ENCODE data around the gene OR6N2.

The OR6N2 gene, protein sequence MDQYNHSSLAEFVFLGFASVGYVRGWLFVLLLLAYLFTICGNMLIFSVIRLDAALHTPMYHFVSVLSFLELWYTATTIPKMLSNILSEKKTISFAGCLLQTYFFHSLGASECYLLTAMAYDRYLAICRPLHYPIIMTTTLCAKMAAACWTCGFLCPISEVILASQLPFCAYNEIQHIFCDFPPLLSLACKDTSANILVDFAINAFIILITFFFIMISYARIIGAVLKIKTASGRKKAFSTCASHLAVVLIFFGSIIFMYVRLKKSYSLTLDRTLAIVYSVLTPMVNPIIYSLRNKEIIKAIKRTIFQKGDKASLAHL

DNA sequence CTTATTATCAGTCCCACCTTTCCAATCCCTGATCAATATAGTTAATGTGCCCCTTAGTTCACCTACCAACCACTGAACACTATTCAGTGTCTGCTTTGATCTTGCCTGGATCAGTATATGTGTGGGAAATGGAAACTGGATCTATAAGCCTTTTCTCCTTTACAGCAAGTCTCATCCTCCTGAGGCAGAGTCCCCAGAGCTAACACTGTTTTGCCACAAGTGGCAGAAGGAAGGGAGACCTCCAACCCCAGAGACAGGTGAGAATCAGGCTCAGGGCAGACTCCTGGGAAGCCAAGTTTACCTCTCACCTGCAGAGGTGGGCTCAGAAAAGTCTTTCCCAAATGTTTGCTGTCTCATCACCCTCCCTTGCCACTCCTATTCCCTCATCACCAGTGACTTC lies at the start of gene OR6N2:
Gene OR6N2 (minus strand): TSS at position 101 of the 400 bp plus-strand sequence. CDS start 3,569 bp downstream, outside the sequence.
- DNase-seq (ENCODE audit: low spot score): no peak

DNA sequence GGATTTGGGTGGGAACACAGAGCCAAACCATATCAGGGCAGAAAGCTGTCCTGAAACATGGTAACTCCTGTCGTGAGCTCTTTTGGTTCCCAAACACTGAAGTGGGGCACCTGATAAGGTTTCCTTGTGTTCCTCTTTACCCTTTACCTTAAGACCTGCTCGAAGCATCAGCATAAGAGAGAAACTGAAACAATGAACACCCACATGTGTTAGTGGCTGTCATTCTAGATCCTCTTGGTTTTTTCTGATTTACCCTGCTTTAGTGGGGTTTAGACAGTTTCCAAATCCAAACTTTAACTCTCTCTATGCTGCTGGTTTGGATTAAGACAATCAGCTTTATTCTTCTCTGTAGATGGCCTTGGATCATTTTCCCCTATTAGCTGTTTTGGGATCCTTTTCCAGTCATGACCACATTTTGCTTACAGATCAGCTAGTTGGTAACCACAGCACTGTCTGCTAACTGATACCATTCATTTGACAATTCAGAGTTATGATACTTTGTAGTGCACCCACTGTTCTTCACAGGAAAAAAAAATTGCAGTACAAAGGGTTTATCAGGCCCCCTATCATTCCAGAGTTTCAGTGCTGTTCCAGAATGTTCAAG lies 49.2 kb upstream of the OR6N2 start:
- no peak for DNase-seq (ENCODE audit: low spot score)

DNA sequence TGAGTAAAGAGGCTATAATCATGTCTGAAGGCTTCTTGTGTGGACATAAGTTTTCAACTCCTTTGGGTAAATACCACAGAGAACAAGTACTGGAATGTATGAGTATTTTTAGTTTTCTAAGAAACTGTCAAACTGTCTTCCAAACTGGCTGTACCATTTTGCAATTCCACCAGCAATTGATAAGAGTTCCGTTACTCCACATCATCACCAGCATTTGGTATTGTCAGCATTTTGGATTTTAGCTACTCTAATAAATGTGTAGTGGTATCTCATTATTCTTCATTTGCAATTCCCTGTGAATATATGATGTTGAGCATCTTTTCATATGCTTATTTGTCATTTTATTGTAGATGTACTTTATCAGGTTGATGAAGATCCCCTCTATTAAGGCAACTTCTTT lies 40.7 kb upstream of the OR6N2 start:
- no peak for DNase-seq (ENCODE audit: low spot score)

DNA sequence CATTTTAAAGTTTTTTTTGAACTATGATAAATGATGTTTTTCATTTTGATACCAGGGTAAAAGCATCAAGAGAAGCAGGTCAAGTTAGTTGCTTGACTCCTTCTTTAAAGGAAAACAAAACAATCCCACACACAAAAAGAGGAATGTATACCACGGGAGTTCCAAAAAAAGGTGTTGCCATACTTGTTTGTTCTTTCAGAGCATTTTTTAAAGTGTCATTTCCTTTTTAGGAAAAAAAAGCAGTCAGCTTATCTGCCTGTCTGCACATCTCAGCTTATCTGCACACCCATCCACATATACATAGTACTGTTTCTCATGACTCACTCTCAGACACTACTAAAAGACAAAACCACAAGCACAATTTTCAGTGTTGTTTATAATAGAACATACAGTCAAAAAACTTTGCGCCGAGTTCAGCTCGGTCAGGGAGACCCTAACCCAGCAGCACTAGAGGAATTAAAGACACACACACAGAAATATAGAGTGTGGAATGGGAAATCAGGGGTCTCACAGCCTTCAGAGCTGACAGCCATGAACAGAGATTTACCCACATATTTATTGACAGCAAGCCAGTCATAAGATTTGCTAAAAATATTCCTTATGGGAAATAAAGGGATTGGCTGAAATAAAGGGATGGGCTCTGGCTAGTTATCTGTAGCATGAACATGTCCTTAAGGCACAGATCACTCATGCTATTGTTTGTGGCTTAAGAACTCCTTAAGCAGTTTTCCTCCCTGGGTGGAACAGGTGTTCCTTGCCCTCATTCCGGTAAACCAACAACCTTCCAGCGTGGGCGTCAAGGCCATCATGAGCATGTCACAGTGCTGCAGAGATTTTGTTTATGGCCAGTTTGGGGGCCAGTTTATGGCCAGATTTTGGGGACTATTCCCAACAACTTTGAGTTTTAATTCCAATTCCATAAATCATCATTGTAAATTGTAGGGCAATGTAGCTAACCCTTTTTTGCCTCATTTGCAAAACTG lies 38.7 kb upstream of the OR6N2 start:
- DNase-seq (ENCODE audit: low spot score): no peak

DNA sequence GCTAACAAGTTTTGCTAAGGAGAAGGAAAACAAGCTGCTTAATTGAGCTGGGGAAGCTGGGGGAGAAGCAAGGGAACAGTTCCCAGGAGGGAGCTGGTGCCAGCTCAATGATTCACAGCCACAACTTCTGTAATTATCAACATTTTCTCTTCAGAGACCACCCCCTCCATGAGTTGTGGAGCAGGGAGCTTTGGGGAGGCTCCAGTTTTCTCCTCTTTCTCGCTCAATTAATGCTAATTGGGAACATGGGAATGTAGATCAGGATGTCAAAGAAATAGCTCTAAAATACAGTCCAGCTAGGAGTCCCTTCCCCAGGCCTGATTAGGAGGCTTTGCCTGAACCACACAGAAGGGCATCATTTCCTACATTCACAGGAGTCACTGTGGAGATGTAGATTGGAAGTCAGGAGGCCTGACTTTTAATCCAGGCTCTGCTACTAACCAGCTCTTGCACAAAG lies 38.0 kb upstream of the OR6N2 start:
- no peak for DNase-seq (ENCODE audit: low spot score)

DNA sequence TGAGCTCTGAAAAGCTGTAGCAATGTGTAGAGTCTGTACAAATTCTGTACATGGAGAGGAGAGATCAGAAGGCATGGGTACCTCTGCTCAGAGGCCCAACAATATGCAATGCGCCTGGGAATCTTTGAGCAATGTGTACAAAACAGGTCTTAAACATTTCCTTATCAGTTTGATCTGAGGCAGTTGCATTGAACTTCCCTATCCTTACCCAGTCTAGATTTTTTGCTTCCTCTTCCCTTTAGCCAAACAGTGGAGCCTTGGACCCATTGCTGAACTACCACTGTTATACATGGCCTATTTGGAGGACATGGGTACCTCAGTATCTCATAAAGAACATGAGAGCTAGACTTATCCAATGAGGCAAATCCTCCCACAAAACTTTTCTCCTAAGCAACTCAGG lies 37.6 kb upstream of the OR6N2 start:
- DNase-seq (ENCODE audit: low spot score): no peak

DNA sequence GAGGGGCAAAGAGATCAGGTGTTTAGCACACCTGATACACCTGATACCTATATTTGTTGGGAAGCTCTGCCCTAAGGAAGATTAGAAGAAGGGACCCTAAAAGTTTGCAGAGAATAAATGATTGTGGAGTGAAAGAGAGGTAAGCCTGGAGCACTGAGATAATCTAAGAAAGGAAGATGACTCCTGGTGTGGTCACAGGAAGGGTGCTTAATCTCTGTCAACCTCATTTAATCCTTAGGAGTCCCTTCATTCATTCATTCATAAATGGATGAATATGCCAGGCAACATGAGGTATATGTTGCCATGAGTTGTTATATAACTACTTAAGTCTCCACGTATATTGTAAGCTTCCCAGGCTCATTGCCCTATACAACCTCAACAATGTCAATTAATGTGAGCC lies 34.0 kb upstream of the OR6N2 start:
- DNase-seq (ENCODE audit: low spot score): no peak

DNA sequence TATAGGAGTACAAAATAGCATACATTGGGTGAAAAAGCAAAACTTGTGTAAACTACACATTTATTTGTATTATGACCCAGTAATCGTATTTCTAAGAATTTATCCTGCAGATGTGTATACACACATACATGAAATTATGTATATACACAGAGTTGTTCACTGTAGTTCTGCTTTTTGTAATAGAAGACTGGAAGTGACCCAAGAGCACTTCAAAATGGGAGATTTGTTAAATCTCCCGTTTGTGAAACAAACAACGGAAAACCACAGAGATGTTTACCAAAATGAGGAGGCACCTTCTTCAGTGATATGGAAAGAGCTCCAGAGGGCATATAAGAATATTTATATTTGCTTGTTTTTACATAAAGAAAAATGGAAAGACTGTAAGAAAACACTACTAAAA lies 32.2 kb upstream of the OR6N2 start:
- no peak for DNase-seq (ENCODE audit: low spot score)

DNA sequence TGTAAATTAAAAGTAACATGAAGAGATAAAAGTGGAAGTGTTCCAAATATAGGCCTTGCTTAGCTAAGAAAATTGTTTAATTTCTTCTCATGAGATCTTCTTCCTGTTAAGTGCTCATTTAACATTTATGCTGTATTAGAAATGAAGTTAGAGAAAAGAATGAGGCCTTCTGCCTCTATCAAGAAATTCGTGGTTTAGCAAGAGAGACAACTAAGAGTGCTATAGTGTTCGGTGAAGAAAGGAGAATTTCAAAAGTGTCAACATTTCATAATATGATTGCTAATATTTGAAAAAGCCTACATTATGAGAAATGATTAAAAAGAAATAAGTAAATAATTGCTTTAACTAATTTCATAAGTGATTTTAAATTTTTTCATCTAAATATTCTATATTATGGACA lies 31.3 kb upstream of the OR6N2 start:
- DNase-seq (ENCODE audit: low spot score): no peak

DNA sequence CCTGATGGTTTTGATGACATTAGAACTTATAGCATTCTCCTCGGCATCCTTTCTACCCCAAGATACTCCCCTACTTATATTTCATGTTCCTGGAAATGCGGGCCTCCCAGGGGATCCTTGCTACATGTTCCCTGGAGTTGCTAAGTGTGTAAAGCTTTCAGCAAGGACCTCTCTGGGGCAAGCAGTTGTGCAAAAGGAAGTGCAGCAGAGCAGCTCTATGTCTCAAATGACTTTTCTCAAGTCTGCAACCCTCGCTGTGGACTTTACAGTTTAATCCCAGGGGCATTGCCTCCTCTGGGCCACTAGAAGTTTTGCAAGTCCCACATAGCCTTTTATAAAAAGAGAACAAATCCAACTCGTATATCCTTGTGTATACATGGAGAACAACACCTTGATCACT lies 29.3 kb upstream of the OR6N2 start:
- no peak for DNase-seq (ENCODE audit: low spot score)

DNA sequence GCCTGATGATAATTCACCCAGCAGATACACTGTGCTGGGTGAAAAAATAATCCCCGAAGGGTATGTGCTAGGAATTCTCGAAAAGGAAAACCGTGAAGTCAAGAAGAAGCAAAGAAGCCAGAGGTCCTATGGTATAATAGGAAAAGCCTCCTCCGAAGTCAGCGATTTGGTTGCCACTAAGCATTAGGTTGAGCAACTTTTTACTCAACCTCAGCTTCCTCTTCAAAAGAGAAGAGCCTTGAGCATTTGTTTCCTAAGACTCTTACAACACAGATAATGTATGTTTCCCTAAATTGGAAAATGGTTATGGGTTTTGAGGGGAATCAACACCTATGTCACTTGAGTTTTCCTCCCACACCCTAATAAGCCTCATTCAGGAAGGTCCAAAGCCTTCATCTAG lies 28.9 kb upstream of the OR6N2 start:
- no peak for DNase-seq (ENCODE audit: low spot score)

DNA sequence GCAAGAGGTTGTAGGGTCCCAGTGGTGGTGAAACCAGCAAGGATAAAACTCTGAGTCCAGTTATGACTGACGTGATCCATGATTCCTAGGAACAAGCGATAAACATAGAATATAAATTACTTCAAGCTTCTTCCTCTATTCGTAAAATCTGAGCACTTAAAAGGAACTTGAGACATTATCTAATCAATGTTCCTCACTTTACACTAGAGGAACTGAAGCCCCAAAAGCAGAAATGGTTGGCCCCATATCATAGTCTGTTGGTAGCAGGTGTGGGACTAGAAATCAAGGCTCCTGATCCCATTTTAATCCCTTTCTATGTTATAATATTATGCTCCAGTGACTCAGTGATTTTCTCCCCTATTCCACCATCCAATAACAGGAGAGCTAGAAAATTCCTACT lies 28.3 kb upstream of the OR6N2 start:
- no peak for DNase-seq (ENCODE audit: low spot score)

DNA sequence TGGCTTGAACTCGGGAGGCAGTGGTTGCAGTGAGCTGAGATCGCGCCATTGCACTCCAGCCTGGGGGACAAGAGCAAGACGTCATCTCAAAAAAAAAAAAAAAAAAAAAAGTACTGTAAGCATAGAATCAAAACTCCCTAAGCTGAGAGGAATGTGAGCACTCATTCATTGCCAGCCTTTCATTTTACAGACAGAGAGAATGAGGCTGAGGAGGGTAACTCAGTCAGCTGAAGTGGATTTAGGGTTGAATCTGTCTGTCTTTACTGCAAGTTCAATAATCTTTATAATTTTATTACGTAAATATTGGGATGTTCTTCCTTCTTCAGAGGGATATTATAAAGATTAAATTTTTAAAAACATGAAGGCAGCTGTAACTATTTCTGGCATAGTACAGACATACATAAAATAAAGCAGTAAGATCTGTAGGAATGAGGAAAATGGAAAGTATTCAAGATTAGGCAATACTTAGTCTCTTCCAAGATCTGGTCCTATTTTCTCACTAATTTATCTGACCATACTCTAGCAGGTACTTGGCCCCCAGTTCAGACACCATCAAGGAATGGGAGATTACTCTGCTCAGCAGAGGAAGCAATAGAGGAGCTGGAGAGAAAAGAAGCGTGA lies 26.0 kb upstream of the OR6N2 start:
- DNase-seq (ENCODE audit: low spot score): no peak

DNA sequence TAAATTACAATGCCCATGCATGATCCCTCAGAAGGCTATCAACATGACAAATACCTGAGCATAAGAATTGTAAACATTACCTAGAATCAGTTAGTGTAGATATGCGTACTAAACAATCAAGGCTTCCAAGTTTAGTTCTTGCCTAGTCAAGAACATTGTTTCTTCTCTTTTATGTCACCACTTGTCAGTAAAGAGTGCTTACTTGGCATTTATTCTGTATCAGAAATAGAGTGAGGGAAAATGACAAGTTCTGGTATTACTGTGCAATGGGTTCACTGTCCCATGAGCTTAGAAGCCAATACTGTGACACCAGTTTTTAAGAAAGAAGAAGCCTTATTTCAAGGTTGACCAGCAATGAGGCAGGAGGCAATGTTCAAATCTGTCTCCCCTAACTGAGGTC lies 22.7 kb upstream of the OR6N2 start:
- no peak for DNase-seq (ENCODE audit: low spot score)

DNA sequence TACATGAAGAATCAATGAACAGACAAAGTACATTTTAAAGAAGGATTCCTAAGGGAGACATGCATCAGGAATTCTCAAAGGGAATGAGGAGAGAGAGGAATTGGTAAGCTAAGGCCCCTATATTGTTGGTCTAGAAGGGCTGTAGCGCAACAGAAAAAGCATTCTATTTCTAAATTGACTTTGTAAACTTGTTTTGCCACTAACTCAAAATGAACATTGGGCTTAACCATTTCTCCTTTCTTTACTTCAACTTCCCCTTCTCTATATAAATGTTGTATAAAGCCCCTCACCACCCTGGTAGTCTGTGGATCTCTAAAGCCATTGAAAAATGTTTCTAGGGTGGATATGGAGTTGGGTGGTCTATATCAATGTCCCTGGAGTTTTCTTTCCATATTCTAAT lies 20.4 kb upstream of the OR6N2 start:
- no peak for DNase-seq (ENCODE audit: low spot score)

DNA sequence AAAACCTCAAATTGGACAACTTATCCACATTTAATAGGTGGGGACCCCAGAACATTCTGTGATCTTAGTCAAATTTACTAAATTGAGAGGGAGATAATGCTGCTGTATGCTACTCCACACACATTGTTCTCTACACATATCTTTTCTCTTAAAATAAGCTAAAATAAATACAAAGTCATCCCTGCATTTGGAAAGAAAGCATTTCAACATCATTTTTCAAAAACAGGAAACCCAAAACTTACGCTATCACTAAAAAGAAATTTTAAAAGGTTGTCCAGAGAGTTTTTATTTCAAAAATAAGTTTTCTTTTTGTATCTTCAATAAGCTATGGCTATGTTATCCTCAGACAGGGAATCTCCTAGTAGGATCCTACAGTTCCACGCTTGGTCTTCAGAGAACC lies 19.5 kb upstream of the OR6N2 start:
- DNase-seq (ENCODE audit: low spot score): no peak

DNA sequence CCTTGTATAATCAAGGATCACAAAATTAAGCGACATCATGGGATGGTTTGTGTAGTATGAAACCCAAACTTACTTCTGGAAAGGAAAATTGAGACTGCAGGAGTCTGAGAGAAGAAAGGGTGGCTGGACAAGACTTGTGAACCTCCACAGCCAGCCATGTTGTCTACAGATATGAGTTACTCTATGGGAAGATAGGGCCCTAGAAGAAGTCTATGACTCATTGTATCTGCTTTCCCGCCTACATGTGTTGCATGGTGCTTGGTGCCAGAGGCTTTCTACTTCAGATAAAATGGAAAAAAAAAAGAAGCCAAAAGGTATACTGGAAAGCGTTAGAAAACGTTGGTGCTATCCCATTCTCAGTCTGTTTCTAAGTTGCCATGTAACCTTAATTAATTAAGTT lies 18.7 kb upstream of the OR6N2 start:
- DNase-seq (ENCODE audit: low spot score): no peak

DNA sequence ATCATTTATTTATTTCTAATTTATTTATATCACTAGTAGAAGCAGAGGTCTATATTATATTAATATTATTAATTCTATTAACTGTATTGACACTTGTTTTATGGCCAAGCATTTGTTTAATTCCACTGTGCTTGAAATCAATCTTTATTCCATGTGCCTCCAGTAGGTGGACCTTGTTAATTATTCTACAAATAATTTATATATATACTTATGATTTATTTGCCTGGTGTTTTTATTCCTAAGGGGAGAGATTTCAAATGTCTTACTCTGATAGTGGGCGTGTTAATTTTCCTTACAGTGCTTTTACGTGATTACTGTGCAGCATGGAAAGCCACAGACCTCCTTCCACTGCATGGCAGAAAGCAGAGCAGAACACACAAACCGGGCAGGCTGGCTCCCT lies 17.5 kb upstream of the OR6N2 start:
- no peak for DNase-seq (ENCODE audit: low spot score)

DNA sequence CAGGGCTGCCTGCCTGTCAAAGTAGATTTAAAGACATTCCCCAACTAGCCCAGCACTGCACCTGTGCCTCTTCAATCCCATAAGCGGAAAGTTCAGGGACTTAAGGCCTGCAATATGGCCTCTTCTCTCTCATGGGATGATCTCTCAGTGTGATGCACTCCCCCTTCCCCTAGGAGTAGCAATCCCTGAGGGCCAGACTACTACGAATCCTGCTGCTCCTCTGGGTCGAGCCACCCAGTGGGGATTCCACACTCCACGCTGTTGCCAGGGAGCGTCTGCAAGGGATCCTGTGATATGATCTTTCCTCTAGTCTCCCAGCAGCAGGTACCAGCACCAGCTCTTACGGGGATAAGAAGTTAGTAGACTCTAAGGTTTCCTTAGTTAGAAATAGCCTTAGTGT lies 13.2 kb upstream of the OR6N2 start:
- no peak for DNase-seq (ENCODE audit: low spot score)

DNA sequence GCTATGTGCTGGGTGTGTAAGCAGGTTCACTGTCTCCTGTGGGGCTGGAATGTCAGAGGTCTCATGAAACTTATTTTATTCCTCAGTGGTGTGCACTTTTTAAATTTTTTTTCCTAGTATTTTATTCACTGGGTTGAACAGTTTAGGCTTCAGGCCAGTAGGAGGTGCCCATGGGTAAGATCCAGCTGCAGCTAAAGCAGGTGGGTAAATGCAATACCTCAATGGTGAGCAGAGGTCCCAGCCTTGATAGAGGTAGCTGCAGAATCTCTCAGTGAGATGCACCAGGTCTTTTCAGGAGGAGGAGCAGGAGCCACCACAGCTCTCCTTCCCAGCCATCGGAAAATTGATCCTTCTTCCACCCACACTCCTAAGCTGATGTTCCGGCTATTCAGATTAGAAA lies 12.6 kb upstream of the OR6N2 start:
- DNase-seq (ENCODE audit: low spot score): peak; percentile 27

DNA sequence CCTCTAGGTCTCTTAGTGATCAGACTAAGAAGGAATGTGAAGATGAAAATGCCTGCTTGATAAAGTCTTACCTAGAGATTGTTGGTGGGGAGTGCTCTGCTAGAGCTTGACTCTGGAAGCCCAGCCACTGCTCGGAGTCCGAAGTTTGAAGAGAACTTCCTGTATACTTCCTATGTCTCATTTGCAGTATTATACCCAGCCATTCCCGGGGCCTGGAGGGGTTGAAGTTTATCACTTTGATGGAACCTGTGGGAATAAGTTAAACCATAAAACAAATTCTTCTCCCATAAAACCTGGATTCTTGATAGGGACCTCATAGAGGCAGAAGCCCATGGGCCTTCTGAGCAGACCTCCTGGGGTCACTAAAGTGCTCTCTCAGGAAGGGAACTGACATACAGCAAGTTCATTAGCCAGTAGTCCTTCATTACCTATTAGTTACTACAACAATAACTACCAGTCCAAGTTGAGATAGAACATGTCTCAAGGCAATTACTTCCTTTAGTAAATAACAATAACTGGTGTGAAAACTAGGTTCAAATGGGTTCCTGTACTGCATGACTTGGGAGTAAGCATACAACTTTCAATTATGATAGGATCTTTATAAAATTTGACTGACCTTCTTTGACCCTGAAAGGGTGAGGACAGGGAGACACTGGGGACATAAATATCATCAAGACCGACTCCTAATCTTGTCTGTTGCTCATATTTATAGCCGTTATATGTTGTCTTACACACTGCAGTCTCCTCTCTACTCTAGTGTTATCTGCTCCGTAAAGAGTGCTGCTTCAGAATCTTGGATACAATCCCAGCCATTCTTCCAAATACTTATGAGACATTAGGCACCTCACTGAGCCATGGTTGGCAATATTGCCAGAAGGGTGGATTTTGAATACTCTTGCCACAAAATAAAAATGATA lies 8.8 kb downstream of the OR6N2 start, which contains the start of gene OR6N1:
Gene OR6N1 (minus strand): TSS at position 246 of the 917 bp plus-strand sequence. CDS start 5,513 bp downstream, outside the sequence.
- no peak for DNase-seq (ENCODE audit: low spot score)
